WTC11 (cell line): ENCODE results near the gene TRIM62. TPM values are rescaled to one million over a fixed set of nuclear protein-coding genes. Genes with fewer than 3 reads are reported as not detected.

ENCODE experiments used
- ATAC-seq: fragments of 200-7000 bp; cut with Tn5 transposase; 2 replicates; pipeline ENCODE4 v1.10.0; 2021; ENCODE audit warnings: mild to moderate bottlenecking, moderate library complexity
- CTCF ChIA-PET: fragments of 300-600 bp; sonication (Branson Sonifier 250); formaldehyde crosslinking; loops from one replicate; lab custom pipeline; 2021; ENCODE audit warnings: antibody characterized with exemption; lab: Charles Lee
- POLR2A ChIA-PET: fragments of 350-600 bp; sonication (Branson Sonifier 250); formaldehyde crosslinking; loops from one replicate; lab custom pipeline; 2021; ENCODE audit warnings: antibody characterized with exemption; lab: Charles Lee
- DNase-seq: peaks from one replicate; pipeline ENCODE4 v3.0.0; 2021; ENCODE audit warnings: low spot score
- H3K27ac Mint-ChIP-seq: 2 replicates; pipeline ENCODE4 v1.8.0; 2021; ENCODE audit warnings: mixed read lengths
- H3K27me3 Mint-ChIP-seq: 2 replicates; pipeline ENCODE4 v1.8.0; 2021; ENCODE audit warnings: low read depth, mild to moderate bottlenecking, moderate library complexity, mixed read lengths
- H3K36me3 Mint-ChIP-seq: 2 replicates; pipeline ENCODE4 v1.8.0; 2021; ENCODE audit warnings: mixed read lengths
- H3K4me1 Mint-ChIP-seq: 2 replicates; pipeline ENCODE4 v1.8.0; 2022; ENCODE audit warnings: mixed read lengths
- H3K4me3 Mint-ChIP-seq: 2 replicates; pipeline ENCODE4 v1.8.0; 2021; ENCODE audit warnings: mild to moderate bottlenecking, moderate library complexity, mixed read lengths
- H3K9me3 Mint-ChIP-seq: 2 replicates; pipeline ENCODE4 v1.8.0; 2021; ENCODE audit warnings: mixed read lengths
- AFF4 ChIP-seq: sonication (generic); formaldehyde crosslinking; IDR thresholded peaks from 2 replicates; pipeline ENCODE4 v1.8.1; 2023; ENCODE audit warnings: mild to moderate bottlenecking, missing genetic modification reagents, borderline replicate concordance
- AR ChIP-seq: fragments of 250-450 bp; sonication (Bioruptor Pico); IDR thresholded peaks from 2 replicates; pipeline ENCODE4 v1.9.0; 2021; ENCODE audit warnings: mild to moderate bottlenecking
- ARID4B ChIP-seq: sonication (generic); formaldehyde crosslinking; IDR thresholded peaks from 2 replicates; pipeline ENCODE4 v1.8.0; 2023; ENCODE audit warnings: missing genetic modification reagents, mild to moderate bottlenecking, borderline replicate concordance
- ATF6 ChIP-seq: sonication (generic); formaldehyde crosslinking; IDR thresholded peaks from 2 replicates; pipeline ENCODE4 v1.8.1; 2023; ENCODE audit warnings: mild to moderate bottlenecking, missing genetic modification reagents
- E2F4 ChIP-seq: sonication (generic); formaldehyde crosslinking; IDR thresholded peaks from 2 replicates; pipeline ENCODE4 v1.8.1; 2022; ENCODE audit warnings: low read depth, mild to moderate bottlenecking, moderate library complexity, missing genetic modification reagents, borderline replicate concordance
- EMX1 ChIP-seq: fragments of 250-450 bp; sonication (Bioruptor Pico); IDR thresholded peaks from 2 replicates; pipeline ENCODE4 v1.8.0; 2021; ENCODE audit warnings: mild to moderate bottlenecking
- SMAD3 ChIP-seq: sonication (generic); formaldehyde crosslinking; IDR thresholded peaks from 2 replicates; pipeline ENCODE4 v1.8.0; 2022; ENCODE audit warnings: missing genetic modification reagents, mild to moderate bottlenecking, borderline replicate concordance
- USF1 ChIP-seq: sonication (generic); formaldehyde crosslinking; IDR thresholded peaks from 2 replicates; pipeline ENCODE4 v1.8.0; 2022; ENCODE audit warnings: mild to moderate bottlenecking, missing genetic modification reagents
- ZNF138 ChIP-seq: sonication (generic); formaldehyde crosslinking; conservative IDR thresholded peaks from 2 replicates; pipeline ENCODE4 v1.8.1; 2022; ENCODE audit warnings: mild to moderate bottlenecking, moderate library complexity, missing genetic modification reagents
- ZNF219 ChIP-seq: sonication (generic); formaldehyde crosslinking; IDR thresholded peaks from 2 replicates; pipeline ENCODE4 v1.8.0; 2023; ENCODE audit warnings: missing genetic modification reagents, mild to moderate bottlenecking, borderline replicate concordance
- ZNF532 ChIP-seq: fragments of 250-450 bp; sonication (Bioruptor Pico); IDR thresholded peaks from 2 replicates; pipeline ENCODE4 v1.9.0; 2021; ENCODE audit warnings: mild to moderate bottlenecking, borderline replicate concordance
- total RNA-seq: library from RNA; stranded (reverse); gene quantifications from 3 replicates; pipeline ENCODE4 v1.2.3, GENCODE V29; 2021

Gene TRIM62
- total RNA-seq, 1 experiment from 2014 or later, result 13.6 TPM

- TF ChIP-seq AFF4 (CRISPR knock-in tag), result no peak
Measured at GRCh38 chr1:33118274-33118673, 63.6 kb downstream of the TRIM62 start (continued).

GRCh38 chr1:33117440-33118085 lies 64.3 kb downstream of the TRIM62 start:
- no peaks in the 10 kb centered on the region for H3K9me3 Mint-ChIP-seq
- no peak for DNase-seq
- no peak for TF ChIP-seq AR (CRISPR knock-in tag)
- CTCF ChIA-PET, result interaction anchor here (1.5 kb wide), 1 partner anchor 20 kb away, joined by 4 read pairs; no protein-coding TSS in a partner anchor
- H3K36me3 Mint-ChIP-seq, result no peaks in the 10 kb centered on the region
- H3K4me1 Mint-ChIP-seq, result no peaks in the 10 kb centered on the region
- H3K27ac Mint-ChIP-seq, result no peak overlapping the region
- H3K4me3 Mint-ChIP-seq, result no peak overlapping the region
- ATAC-seq, result no peak
- peaks cover 56% of the 10 kb centered on the region for H3K27me3 Mint-ChIP-seq
- POLR2A ChIA-PET, result no interaction called here

GRCh38 chr1:33111965-33112364 lies 69.9 kb downstream of the TRIM62 start:
- no peak for DNase-seq
- Mint-ChIP-seq H3K36me3 (no peaks in the 10 kb centered on the region), H3K27ac (no peak overlapping the region), H3K4me1 (no peaks in the 10 kb centered on the region), H3K27me3 (peaks cover 43% of the 10 kb centered on the region), H3K9me3 (peaks cover 4% of the 10 kb centered on the region; the same call in 1 of the 2 replicates), H3K4me3 (no peak overlapping the region)
- peak; percentile 51; the same call in 1 of the 2 replicates for ATAC-seq
- POLR2A ChIA-PET, result no interaction called here
- CTCF ChIA-PET, result no interaction called here
- no peak for TF ChIP-seq E2F4 (CRISPR knock-in tag)
- no peak for TF ChIP-seq EMX1
- TF ChIP-seq SMAD3 (CRISPR knock-in tag), result no peak
- no peak for TF ChIP-seq ZNF532 (CRISPR knock-in tag)
- no peak for TF ChIP-seq ZNF219 (CRISPR knock-in tag)
- no peak for TF ChIP-seq ATF6 (CRISPR knock-in tag)
- TF ChIP-seq USF1 (CRISPR knock-in tag), result no peak
- no peak for TF ChIP-seq ARID4B
- TF ChIP-seq ZNF138, result no peak
